Measurements from ENCODE around the gene SUPT20H.

Gene SUPT20H

GRCh38 chr13:37058910-37059847 lies at the start of gene SUPT20H:
SUPT20H (minus strand) TSS chr13:37059688; CDS start chr13:37051490, 8,198 bp downstream.
- DNase-seq = peak; percentile 95

- DNase-seq = no peak
Measured at GRCh38 chr13:37109051-37109678, 49.7 kb upstream of the SUPT20H start.

- no peak for DNase-seq
Measured at GRCh38 chr13:37107868-37108267, 48.4 kb upstream of the SUPT20H start.

GRCh38 chr13:37107456-37107855 lies 48.0 kb upstream of the SUPT20H start:
- no peak for DNase-seq

- DNase-seq = no peak
Measured at GRCh38 chr13:37106642-37107041, 47.2 kb upstream of the SUPT20H start.

- no peak for DNase-seq
Measured at GRCh38 chr13:37105251-37105714, 45.8 kb upstream of the SUPT20H start, which contains the start of gene CSNK1A1L. CSNK1A1L (minus strand) TSS chr13:37105664; CDS start chr13:37105256, 408 bp downstream.

GRCh38 chr13:37102896-37103295 lies 43.4 kb upstream of the SUPT20H start:
- no peak for DNase-seq

- DNase-seq = no peak
Measured at GRCh38 chr13:37101201-37101600, 41.7 kb upstream of the SUPT20H start.

GRCh38 chr13:37100731-37101130 lies 41.2 kb upstream of the SUPT20H start:
- no peak for DNase-seq

- no peak for DNase-seq
Measured at GRCh38 chr13:37097076-37097475, 37.6 kb upstream of the SUPT20H start.

GRCh38 chr13:37094840-37095239 lies 35.4 kb upstream of the SUPT20H start:
- DNase-seq = no peak

GRCh38 chr13:37094099-37094498 lies 34.6 kb upstream of the SUPT20H start:
- DNase-seq = no peak

GRCh38 chr13:37091835-37092234 lies 32.3 kb upstream of the SUPT20H start:
- DNase-seq = no peak

- no peak for DNase-seq
Measured at GRCh38 chr13:37090912-37091311, 31.4 kb upstream of the SUPT20H start.

- DNase-seq = no peak
Measured at GRCh38 chr13:37089495-37089894, 30.0 kb upstream of the SUPT20H start.

GRCh38 chr13:37087486-37087885 lies 28.0 kb upstream of the SUPT20H start:
- no peak for DNase-seq

GRCh38 chr13:37085606-37086005 lies 26.1 kb upstream of the SUPT20H start:
- no peak for DNase-seq

- DNase-seq = no peak
Measured at GRCh38 chr13:37076818-37077217, 17.3 kb upstream of the SUPT20H start.

- no peak for DNase-seq
Measured at GRCh38 chr13:37075164-37075563, 15.7 kb upstream of the SUPT20H start.

GRCh38 chr13:37074703-37075102 lies 15.2 kb upstream of the SUPT20H start:
- no peak for DNase-seq

- DNase-seq = no peak
Measured at GRCh38 chr13:37072024-37072423, 12.5 kb upstream of the SUPT20H start.

- DNase-seq = no peak
Measured at GRCh38 chr13:37070956-37071355, 11.5 kb upstream of the SUPT20H start.

- no peak for DNase-seq
Measured at GRCh38 chr13:37070145-37070695, 10.7 kb upstream of the SUPT20H start.
